ENCODE data around the gene SAPCD2.

SAPCD2 gene

GRCh38 chr9:137058521-137059234 is 11.7 kb downstream of the SAPCD2 start:
- DNase-seq (ENCODE audit: low read depth), result no peak
- H3K4me3 ChIP-seq (ENCODE audit: low read depth, low read length), result no peak overlapping the region
- TF ChIP-seq, protein P1, sequence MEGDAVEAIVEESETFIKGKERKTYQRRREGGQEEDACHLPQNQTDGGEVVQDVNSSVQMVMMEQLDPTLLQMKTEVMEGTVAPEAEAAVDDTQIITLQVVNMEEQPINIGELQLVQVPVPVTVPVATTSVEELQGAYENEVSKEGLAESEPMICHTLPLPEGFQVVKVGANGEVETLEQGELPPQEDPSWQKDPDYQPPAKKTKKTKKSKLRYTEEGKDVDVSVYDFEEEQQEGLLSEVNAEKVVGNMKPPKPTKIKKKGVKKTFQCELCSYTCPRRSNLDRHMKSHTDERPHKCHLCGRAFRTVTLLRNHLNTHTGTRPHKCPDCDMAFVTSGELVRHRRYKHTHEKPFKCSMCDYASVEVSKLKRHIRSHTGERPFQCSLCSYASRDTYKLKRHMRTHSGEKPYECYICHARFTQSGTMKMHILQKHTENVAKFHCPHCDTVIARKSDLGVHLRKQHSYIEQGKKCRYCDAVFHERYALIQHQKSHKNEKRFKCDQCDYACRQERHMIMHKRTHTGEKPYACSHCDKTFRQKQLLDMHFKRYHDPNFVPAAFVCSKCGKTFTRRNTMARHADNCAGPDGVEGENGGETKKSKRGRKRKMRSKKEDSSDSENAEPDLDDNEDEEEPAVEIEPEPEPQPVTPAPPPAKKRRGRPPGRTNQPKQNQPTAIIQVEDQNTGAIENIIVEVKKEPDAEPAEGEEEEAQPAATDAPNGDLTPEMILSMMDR (IDR thresholded peaks at IDR 0.05; ENCODE audit: control insufficient read depth, extremely low read depth, insufficient read depth), result no peak

- TF ChIP-seq, protein P1 (IDR thresholded peaks at IDR 0.05; ENCODE audit: control insufficient read depth, extremely low read depth, insufficient read depth), result no peak
- DNase-seq (ENCODE audit: low read depth), result peak; percentile 69
- H3K4me3 ChIP-seq (ENCODE audit: low read depth, low read length), result no peak overlapping the region
Observed at GRCh38 chr9:137057545-137057944, 12.8 kb downstream of the SAPCD2 start.

DNA sequence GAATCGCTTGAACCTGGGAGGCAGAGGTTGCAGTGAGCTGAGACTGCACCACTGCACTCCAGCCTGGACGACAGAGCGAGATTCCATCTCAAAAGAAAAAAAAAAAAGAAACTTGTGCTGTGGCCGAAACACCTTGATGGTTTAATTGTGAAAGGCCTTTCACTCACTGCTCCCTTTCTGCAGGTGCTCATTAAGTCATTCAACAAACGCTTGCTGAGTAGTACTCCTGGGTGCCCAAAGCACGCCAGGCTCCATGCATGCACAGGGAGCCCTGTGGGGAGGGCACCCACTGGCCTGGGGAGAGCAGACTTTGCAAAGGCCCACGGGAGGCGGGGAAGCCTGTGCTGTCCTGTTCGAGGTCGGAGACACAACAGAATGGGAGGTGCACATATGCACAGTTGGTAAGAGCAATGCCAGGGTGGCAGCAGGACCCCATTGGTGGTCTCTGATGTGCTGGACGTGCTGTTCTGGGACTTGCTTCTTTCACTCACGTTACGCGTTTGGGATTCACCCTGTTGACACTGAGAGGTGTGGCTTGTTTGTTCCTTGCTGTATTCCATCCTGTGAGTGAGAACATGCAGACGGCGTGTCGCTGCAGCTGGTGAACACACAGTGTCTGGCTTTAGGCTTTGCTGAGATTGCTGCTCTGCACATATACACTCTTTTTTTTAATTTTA is 13.5 kb downstream of the SAPCD2 start:
- TF ChIP-seq, protein P1 (IDR thresholded peaks at IDR 0.05; ENCODE audit: control insufficient read depth, extremely low read depth, insufficient read depth), result no peak
- H3K4me3 ChIP-seq (ENCODE audit: low read depth, low read length), result no peak overlapping the region
- no peak for DNase-seq (ENCODE audit: low read depth)

DNA sequence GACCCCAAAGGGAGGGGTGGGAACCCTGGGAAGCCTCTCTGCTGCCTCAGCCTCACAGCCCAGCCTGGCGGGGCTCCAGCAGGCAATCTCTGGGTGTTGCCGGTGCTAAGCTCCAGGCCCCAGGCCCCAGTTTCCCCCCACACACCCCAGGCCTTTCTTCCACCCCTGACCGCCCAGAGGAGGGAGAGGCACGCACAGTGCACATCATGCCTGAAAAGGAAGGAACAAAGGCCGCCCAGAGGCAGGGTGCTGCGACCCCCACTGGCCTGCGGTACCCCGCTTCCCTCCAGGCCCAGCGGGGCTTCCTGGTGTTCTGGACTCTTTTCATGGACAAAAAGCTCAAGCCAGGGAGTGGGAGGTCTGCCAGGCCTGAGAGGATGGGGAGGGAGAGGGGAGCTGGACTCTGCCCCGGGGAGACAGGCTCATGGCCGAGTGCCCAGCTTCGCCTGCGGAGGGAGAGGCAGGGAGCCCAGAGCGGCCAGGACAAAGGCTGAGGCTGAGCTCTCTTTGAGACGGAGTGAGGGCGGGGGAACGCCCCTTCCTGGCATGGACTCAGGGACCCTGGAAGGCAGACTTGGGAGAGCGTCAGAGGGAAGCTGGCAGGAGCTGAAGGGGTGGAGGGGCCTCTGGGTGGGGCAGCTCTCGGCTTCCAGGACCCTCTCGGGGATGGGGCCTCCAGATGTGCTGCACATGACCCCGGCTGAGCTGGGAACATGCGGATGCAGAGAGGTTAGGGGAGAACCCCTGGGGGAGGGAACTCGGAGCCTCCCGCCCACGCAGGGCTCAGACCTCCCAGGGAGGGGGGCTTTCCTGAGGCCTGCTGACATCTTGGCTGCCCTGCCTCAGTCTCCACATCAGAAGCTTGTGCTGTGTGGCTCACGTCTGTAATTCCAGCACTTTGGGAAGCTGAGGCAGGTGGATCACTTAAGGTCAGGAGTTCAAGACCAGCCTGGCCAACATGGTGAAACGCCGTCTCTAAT is 14.7 kb downstream of the SAPCD2 start:
- DNase-seq (ENCODE audit: low read depth), result no peak
- H3K4me3 ChIP-seq (ENCODE audit: low read depth, low read length), result no peak overlapping the region
- TF ChIP-seq, protein P1 (IDR thresholded peaks at IDR 0.05; ENCODE audit: control insufficient read depth, extremely low read depth, insufficient read depth), result no peak

GRCh38 chr9:137054932-137055384 is 15.4 kb downstream of the SAPCD2 start:
- TF ChIP-seq, protein P1 (IDR thresholded peaks at IDR 0.05; ENCODE audit: control insufficient read depth, extremely low read depth, insufficient read depth), result no peak
- peak overlapping the region; percentile 56 for H3K4me3 ChIP-seq (ENCODE audit: low read depth, low read length)
- DNase-seq (ENCODE audit: low read depth), result no peak
